Measurements from ENCODE around the gene HEBP1.
"Not testable (repeated sequence)": the region's sequence is repeated elsewhere in the genome, so short reads cannot be mapped to it uniquely, and the experiment has no call there.

HEBP1 gene, protein sequence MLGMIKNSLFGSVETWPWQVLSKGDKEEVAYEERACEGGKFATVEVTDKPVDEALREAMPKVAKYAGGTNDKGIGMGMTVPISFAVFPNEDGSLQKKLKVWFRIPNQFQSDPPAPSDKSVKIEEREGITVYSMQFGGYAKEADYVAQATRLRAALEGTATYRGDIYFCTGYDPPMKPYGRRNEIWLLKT

GRCh38 chr12:12999959-13000615 lies at the start of gene HEBP1:
HEBP1 (minus strand) TSS chr12:13000265; CDS start chr12:13000114, 151 bp downstream.
- peak; percentile 37 to 99 (median 95) for DNase-seq

DNA sequence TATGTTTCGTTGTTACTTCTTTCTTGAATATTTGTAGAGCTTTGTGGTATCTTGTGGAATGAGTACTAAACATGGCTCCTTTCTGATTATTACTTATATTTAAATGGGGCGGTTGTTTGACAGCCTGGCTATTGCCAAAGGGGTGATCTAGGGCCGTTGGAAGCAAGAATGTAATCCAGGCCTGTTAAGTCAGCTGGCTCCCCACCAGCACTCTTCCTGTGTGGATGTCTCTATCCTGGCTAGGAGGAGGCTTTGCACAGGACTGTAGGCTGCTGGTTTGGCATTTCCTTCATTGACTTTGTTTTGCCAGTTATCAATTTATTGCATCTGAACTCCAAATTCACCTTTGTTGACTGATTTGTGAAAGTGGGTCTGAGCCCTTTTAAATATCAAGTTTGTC lies 49.8 kb upstream of the HEBP1 start:
- DNase-seq: no peak

GRCh38 chr12:13046964-13047363 lies 46.9 kb upstream of the HEBP1 start:
- DNase-seq: no peak

GRCh38 chr12:13045816-13046215 lies 45.8 kb upstream of the HEBP1 start:
- no peak for DNase-seq

GRCh38 chr12:13044906-13045299 lies 44.8 kb upstream of the HEBP1 start:
- no peak for DNase-seq

GRCh38 chr12:13044002-13044905 lies 44.2 kb upstream of the HEBP1 start, which contains the start of gene FAM234B:
FAM234B (plus strand) TSS chr12:13044381; CDS start chr12:13044404, 23 bp downstream.
- peak in 53 of 56 donors; percentile 8 to 85 (median 64) for DNase-seq

- DNase-seq: no peak
Measured at GRCh38 chr12:13042666-13043230, 42.7 kb upstream of the HEBP1 start.

GRCh38 chr12:13041224-13041623 lies 41.2 kb upstream of the HEBP1 start:
- DNase-seq: no peak

DNA sequence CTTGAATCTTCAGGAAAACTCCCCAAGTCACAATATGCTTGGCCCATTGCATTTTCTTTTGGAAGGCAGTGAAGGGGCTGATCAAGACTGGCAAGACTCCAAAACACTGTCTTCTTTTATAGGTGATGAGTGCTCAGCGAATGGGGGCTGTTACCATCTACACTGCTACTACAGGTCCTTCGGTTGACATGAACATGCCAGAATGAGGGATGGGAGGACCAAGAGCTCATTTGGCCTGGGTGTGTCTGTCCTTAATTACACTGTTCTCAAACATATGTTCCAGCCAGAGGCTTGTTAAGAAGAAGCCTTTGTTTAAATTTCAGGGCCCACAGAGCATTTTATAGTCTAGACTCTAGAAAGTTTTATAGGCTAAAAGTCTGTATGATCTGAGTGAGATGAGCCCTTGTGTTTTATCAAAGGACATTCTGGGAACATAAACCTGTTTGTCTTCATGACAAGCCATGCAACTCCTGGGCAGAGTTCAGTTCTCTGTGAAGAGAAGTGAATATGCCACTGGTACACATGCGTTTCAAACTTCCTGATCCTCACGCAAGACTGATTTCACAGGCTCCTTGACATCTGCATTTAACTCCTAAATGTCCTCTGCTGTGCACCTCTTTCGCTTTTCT lies 39.4 kb upstream of the HEBP1 start:
- DNase-seq: no peak

DNA sequence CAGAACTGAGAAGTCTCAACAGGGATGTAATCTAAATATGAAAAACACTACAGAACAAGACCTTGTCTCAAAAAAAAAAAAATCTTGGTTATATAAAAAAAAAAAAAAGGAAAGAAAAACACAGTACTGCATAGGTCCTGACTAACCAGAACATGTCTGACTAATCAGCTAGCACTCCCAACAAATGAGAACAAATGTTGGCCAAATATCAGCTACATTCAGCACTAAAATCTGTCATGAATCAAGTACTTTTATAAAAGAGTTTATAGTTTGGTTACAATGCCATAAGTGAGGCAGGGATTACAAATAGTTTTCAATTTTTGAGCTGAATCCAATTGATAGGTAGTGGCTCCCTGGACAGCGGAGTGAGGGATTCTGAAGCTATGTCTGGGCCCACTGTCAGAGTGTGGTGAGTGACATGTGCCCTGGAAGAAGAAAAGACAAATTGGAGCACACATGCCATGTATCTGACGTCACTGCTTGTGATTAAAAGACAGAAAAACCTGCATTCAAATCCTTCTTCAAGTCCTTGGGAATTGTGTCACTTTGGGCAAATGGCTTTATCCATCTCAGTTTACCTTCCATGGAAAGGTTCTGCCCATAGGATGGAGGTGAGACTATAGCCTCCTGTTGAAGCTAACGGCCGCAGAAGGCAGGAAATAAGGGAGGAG lies 38.6 kb upstream of the HEBP1 start:
- no peak for DNase-seq

DNA sequence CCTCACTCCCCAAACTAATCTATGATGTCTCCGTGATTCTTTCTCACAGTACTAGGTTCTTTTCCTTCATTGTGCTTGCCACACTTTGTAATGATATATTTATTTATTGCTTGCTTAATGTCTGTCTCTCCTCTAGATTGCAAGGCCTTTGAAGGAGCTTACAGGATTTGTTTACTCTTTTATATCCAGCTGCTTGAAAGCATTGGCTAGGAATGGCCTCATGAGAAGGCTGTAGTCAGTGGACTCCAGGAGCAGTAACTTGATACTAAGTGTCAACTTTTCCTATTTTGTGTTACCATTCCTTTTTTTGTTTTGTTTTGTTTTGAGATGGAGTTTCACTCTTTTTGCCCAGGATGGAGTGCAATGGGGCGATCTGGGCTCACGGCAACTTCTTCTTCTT lies 36.8 kb upstream of the HEBP1 start:
- no peak for DNase-seq

GRCh38 chr12:13035335-13035734 lies 35.3 kb upstream of the HEBP1 start:
- not testable (repeated sequence) for DNase-seq

DNA sequence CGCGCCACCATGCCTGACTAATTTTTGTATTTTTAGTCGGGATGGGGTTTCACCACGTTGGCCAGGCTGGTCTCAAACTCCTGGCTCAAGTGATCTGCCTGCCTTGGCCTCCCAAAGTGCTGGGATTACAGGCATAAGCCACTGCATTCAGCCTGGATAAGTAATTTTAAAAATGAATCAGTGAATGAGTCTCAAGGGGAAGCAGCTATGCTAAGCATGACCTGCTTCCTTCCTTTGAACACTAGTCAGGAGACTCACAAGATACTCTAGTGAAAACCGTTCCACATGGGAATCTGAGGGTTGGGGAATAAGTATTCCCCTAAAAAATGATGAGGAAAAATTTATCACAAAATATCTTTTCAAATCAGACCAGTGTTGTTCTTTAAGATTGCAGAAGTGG lies 33.4 kb upstream of the HEBP1 start:
- DNase-seq: no peak

- no peak for DNase-seq
Measured at GRCh38 chr12:13032164-13032563, 32.1 kb upstream of the HEBP1 start.

DNA sequence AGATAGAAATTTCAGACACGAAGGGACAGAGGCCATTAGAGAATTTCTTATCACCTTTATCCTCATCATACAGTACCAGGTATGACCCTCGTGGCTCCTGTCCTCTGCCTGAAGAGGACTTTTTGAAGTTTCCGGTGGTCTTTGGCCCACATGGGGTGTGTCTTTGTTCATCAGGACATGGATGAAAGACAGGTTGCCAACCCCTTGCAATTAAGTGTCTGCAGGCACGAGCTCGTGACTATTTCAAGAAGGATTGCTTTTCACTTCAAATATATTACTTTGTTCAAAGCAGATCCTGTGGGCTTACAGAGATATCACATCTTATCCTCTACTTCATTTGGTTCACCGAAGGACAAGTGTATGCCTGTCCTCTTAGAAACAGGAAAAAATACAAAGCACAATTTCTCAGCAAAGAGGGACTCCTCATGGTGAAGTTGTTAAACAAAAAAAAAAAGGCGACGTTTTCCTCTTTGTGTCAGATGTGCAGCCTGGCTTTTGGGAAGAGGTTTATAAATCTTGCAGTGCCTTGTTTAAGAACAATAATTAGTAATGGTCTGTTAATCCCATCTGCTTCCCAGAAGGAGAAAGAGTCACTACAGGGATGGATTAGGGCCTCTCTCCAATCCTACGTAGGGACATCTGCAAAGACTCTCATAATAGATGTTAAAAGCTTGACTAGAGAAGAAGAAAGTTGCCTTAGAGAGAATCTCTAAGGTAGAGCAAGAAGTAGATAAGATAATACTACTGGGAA lies 30.7 kb upstream of the HEBP1 start:
- no peak for DNase-seq

GRCh38 chr12:13028825-13029570 lies 28.9 kb upstream of the HEBP1 start:
- DNase-seq: no peak

GRCh38 chr12:13027508-13027907 lies 27.4 kb upstream of the HEBP1 start:
- no peak for DNase-seq

DNA sequence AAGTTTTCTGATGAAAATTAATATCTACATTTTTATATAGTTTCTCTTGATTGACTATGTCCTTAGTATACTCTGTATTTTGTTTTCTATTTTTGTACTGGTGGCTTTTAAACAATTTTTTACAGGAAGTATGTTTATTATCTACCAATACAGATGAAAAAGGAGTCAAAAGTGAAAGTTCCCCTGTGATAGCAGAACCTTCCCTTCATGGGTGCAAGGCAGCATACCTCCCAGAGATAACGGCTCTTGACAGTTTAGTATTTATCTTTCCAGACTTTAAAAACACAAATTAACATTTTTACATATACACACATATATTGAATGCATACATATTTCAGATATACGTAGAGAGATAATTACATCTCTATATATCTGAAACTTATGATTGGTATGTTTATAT lies 27.0 kb upstream of the HEBP1 start:
- DNase-seq: no peak

GRCh38 chr12:13026286-13026685 lies 26.2 kb upstream of the HEBP1 start:
- no peak for DNase-seq

All from amygdala (tissue), 56 donors.